GM18517 (cell line): Measurements from ENCODE around the gene TULP1.
"Not testable (repeated sequence)": the region's sequence is repeated elsewhere in the genome, so short reads cannot be mapped to it uniquely, and the experiment has no call there.

Experiments
- ATAC-seq: cut with Tn5 transposase; IDR thresholded peaks from one replicate; pipeline ENCODE4 v1.9.1; 2021; ENCODE audit warnings: mild to moderate bottlenecking, moderate library complexity; ENCODE audit not compliant: unreplicated experiment

TULP1 gene

GRCh38 chr6:35522151-35522550 is 9.5 kb upstream of the TULP1 start:
- ATAC-seq: no peak

GRCh38 chr6:35521235-35521634 is 8.5 kb upstream of the TULP1 start:
- no peak for ATAC-seq

GRCh38 chr6:35519313-35520015 is 6.8 kb upstream of the TULP1 start:
- ATAC-seq: no peak

- no peak for ATAC-seq
Observed at GRCh38 chr6:35518566-35519312, 6.0 kb upstream of the TULP1 start.

GRCh38 chr6:35517978-35518377 is 5.3 kb upstream of the TULP1 start:
- not testable (repeated sequence) for ATAC-seq

GRCh38 chr6:35516712-35517111 is 4.0 kb upstream of the TULP1 start:
- no peak for ATAC-seq

- not testable (repeated sequence) for ATAC-seq
Observed at GRCh38 chr6:35515939-35516338, 3.2 kb upstream of the TULP1 start.

GRCh38 chr6:35514587-35514986 is 1.9 kb upstream of the TULP1 start:
- ATAC-seq: no peak

- no peak for ATAC-seq
Observed at GRCh38 chr6:35512006-35512405, 690 bp downstream of the TULP1 start.

GRCh38 chr6:35511562-35511941 is 1.1 kb downstream of the TULP1 start:
- ATAC-seq: no peak

GRCh38 chr6:35510916-35511561 is 1.7 kb downstream of the TULP1 start:
- no peak for ATAC-seq

GRCh38 chr6:35508542-35508941 is 4.2 kb downstream of the TULP1 start:
- ATAC-seq: no peak

GRCh38 chr6:35508027-35508426 is 4.7 kb downstream of the TULP1 start:
- no peak for ATAC-seq

GRCh38 chr6:35507221-35507620 is 5.5 kb downstream of the TULP1 start:
- ATAC-seq: no peak

GRCh38 chr6:35506536-35506935 is 6.2 kb downstream of the TULP1 start:
- ATAC-seq: no peak

GRCh38 chr6:35505999-35506412 is 6.7 kb downstream of the TULP1 start:
- no peak for ATAC-seq

GRCh38 chr6:35503534-35503933 is 9.2 kb downstream of the TULP1 start:
- no peak for ATAC-seq

- no peak for ATAC-seq
Observed at GRCh38 chr6:35501784-35502183, 10.9 kb downstream of the TULP1 start.

- ATAC-seq: no peak
Observed at GRCh38 chr6:35500782-35501181, 11.9 kb downstream of the TULP1 start.

GRCh38 chr6:35499372-35499771 is 13.3 kb downstream of the TULP1 start:
- no peak for ATAC-seq

GRCh38 chr6:35498422-35499067 is 14.2 kb downstream of the TULP1 start:
- ATAC-seq: no peak
